Mucosa of rectum (tissue), 2 donors: Measurements from ENCODE around the gene DIS3L2.

Experiments
- H3K27ac ChIP-seq, 2 donors: one replicate each; pipeline ENCODE4 v1.7.0; 2013; ENCODE audit warnings: inconsistent platforms in 2 of 2, low read depth in 2 of 2, low read length in 2 of 2
- H3K27me3 ChIP-seq, 2 donors: one replicate each; pipeline ENCODE4 v1.7.0; 2013; ENCODE audit warnings: low read length in 2 of 2; ENCODE audit not compliant: control insufficient read depth in 2 of 2, insufficient read depth in 2 of 2
- H3K36me3 ChIP-seq, 2 donors: one replicate each; pipeline ENCODE4 v1.7.0; 2013; ENCODE audit warnings: low read length in 2 of 2; ENCODE audit not compliant: control insufficient read depth in 2 of 2, insufficient read depth in 2 of 2
- H3K4me1 ChIP-seq, 2 donors: one replicate each; pipeline ENCODE4 v1.7.0; 2013; ENCODE audit warnings: low read length in 2 of 2, mild to moderate bottlenecking in 1 of 2; ENCODE audit not compliant: control insufficient read depth in 2 of 2, insufficient read depth in 2 of 2
- H3K4me3 ChIP-seq, 2 donors: one replicate each; pipeline ENCODE4 v1.7.0; 2013; ENCODE audit warnings: low read length in 2 of 2
- H3K9ac ChIP-seq, 2 donors: one replicate each; pipeline ENCODE4 v1.7.0; 2013; ENCODE audit warnings: low read length in 2 of 2, low read depth in 1 of 2, mild to moderate bottlenecking in 1 of 2
- H3K9me3 ChIP-seq, 2 donors: one replicate each; pipeline ENCODE4 v1.7.0; 2013; ENCODE audit warnings: low read length in 2 of 2; ENCODE audit not compliant: control insufficient read depth in 2 of 2
- donor health status: healthy.
- donor health status: Normal muscosa, but diverticular disease.

Gene DIS3L2

GRCh38 chr2:232349546-232349945 lies 388.0 kb downstream of the DIS3L2 start:
- Histone ChIP-seq H3K27me3 (peaks cover 24 to 27% of the 10 kb centered on the region in 2 donors), H3K4me3 (no peak overlapping the region), H3K4me1 (peaks cover 7 to 8% of the 10 kb centered on the region in 2 donors), H3K9ac (no peak overlapping the region), H3K36me3 (no peaks in the 10 kb centered on the region), H3K9me3 (no peaks in the 10 kb centered on the region), H3K27ac (no peak overlapping the region)

GRCh38 chr2:232349946-232350635 lies 388.6 kb downstream of the DIS3L2 start:
- Histone ChIP-seq H3K9me3 (no peaks in the 10 kb centered on the region), H3K9ac (no peak overlapping the region), H3K27me3 (peaks cover 24 to 27% of the 10 kb centered on the region in 2 donors), H3K4me1 (peaks cover 7 to 8% of the 10 kb centered on the region in 2 donors), H3K27ac (no peak overlapping the region), H3K36me3 (no peaks in the 10 kb centered on the region), H3K4me3 (no peak overlapping the region)

- peaks cover 24 to 27% of the 10 kb centered on the region in 2 donors for H3K27me3 ChIP-seq
- no peak overlapping the region for H3K4me3 ChIP-seq
- H3K4me1 ChIP-seq = peaks cover 7 to 8% of the 10 kb centered on the region in 2 donors
- no peak overlapping the region for H3K9ac ChIP-seq
- H3K36me3 ChIP-seq = no peaks in the 10 kb centered on the region
- no peak overlapping the region for H3K27ac ChIP-seq
- no peaks in the 10 kb centered on the region for H3K9me3 ChIP-seq
These were observed 389.5 kb downstream of the DIS3L2 start for GRCh38 chr2:232350804-232351685.

GRCh38 chr2:232351686-232352510 lies 390.4 kb downstream of the DIS3L2 start:
- peaks cover 7 to 8% of the 10 kb centered on the region in 2 donors for H3K4me1 ChIP-seq
- H3K9ac ChIP-seq = no peak overlapping the region
- no peak overlapping the region for H3K27ac ChIP-seq
- H3K4me3 ChIP-seq = no peak overlapping the region
- no peaks in the 10 kb centered on the region for H3K36me3 ChIP-seq
- H3K9me3 ChIP-seq = no peaks in the 10 kb centered on the region
- H3K27me3 ChIP-seq = peaks cover 24 to 27% of the 10 kb centered on the region in 2 donors

GRCh38 chr2:232352511-232353091 lies 391.1 kb downstream of the DIS3L2 start:
- Histone ChIP-seq H3K9ac (no peak overlapping the region), H3K27me3 (peaks cover 24 to 27% of the 10 kb centered on the region in 2 donors), H3K4me1 (peaks cover 7 to 8% of the 10 kb centered on the region in 2 donors), H3K36me3 (no peaks in the 10 kb centered on the region), H3K27ac (no peak overlapping the region), H3K4me3 (no peak overlapping the region), H3K9me3 (no peaks in the 10 kb centered on the region)

- no peak overlapping the region for H3K27ac ChIP-seq
- H3K27me3 ChIP-seq = peaks cover 24 to 27% of the 10 kb centered on the region in 2 donors
These were observed 391.6 kb downstream of the DIS3L2 start for GRCh38 chr2:232353096-232353495.

GRCh38 chr2:232353660-232354059 lies 392.1 kb downstream of the DIS3L2 start:
- no peak overlapping the region for H3K4me3 ChIP-seq
- H3K36me3 ChIP-seq = no peaks in the 10 kb centered on the region
- no peak overlapping the region for H3K27ac ChIP-seq
- no peak overlapping the region for H3K9ac ChIP-seq
- H3K27me3 ChIP-seq = peaks cover 24 to 27% of the 10 kb centered on the region in 2 donors
- no peaks in the 10 kb centered on the region for H3K9me3 ChIP-seq
- peaks cover 7 to 8% of the 10 kb centered on the region in 2 donors for H3K4me1 ChIP-seq

More at GRCh38 chr2:232353096-232353495, 391.6 kb downstream of the DIS3L2 start:
- H3K4me1 ChIP-seq = peaks cover 7 to 8% of the 10 kb centered on the region in 2 donors
- no peak overlapping the region for H3K9ac ChIP-seq
- no peaks in the 10 kb centered on the region for H3K9me3 ChIP-seq
- H3K36me3 ChIP-seq = no peaks in the 10 kb centered on the region
- H3K4me3 ChIP-seq = no peak overlapping the region

GRCh38 chr2:232354069-232354468 lies 392.6 kb downstream of the DIS3L2 start:
- H3K9ac ChIP-seq = no peak overlapping the region
- no peaks in the 10 kb centered on the region for H3K36me3 ChIP-seq
- peaks cover 6% of the 10 kb centered on the region in 2 donors for H3K4me1 ChIP-seq
- H3K4me3 ChIP-seq = no peak overlapping the region
- H3K9me3 ChIP-seq = no peaks in the 10 kb centered on the region
- no peak overlapping the region for H3K27ac ChIP-seq
- H3K27me3 ChIP-seq = peaks cover 24 to 27% of the 10 kb centered on the region in 2 donors

- H3K4me3 ChIP-seq = no peak overlapping the region
- H3K36me3 ChIP-seq = no peaks in the 10 kb centered on the region
- H3K9me3 ChIP-seq = no peaks in the 10 kb centered on the region
- no peaks in the 10 kb centered on the region for H3K27me3 ChIP-seq
- H3K9ac ChIP-seq = no peak overlapping the region
- H3K4me1 ChIP-seq = no peaks in the 10 kb centered on the region
- no peak overlapping the region for H3K27ac ChIP-seq
These were observed 400.1 kb downstream of the DIS3L2 start for GRCh38 chr2:232361646-232362045.
